A673 (cell line): ENCODE measurements around the gene GCNT4. TPM values are rescaled to one million over a fixed set of nuclear protein-coding genes. Genes with fewer than 3 reads are reported as not detected.

Experiments
- BruUV-seq: library from RNA; stranded (reverse); fragments of 400-500 nt; replicated peaks from 2 replicates; lab custom pipeline; 2021; lab: Mats Ljungman, UMichigan
- CTCF ChIA-PET: fragments of 300-600 bp; sonication (Branson Sonifier 250); formaldehyde crosslinking; loops from one replicate; lab custom pipeline; 2022; ENCODE audit warnings: antibody characterized with exemption; lab: Charles Lee
- POLR2A ChIA-PET: fragments of 300-600 bp; sonication (Branson Sonifier 250); formaldehyde crosslinking; loops from one replicate; lab custom pipeline; 2022; ENCODE audit warnings: antibody characterized with exemption; ENCODE audit not compliant: low non-redundant PET; lab: Charles Lee
- DNase-seq: peaks from one replicate; pipeline ENCODE4 v3.0.0-alpha.2; 2015; ENCODE audit warnings: low spot score
- H3K27ac ChIP-seq: fragments of 200-600 bp; sonication (generic); 2 replicates; pipeline ENCODE4 v1.5.1; 2016; ENCODE audit warnings: mixed run types, low read depth, mild to moderate bottlenecking, mixed read lengths, antibody characterized with exemption, low read length; ENCODE audit not compliant: poor library complexity, severe bottlenecking
- H3K27me3 ChIP-seq: fragments of 200-600 bp; sonication (generic); replicated peaks from 2 replicates; pipeline ENCODE4 v1.6.1; 2017; ENCODE audit warnings: mixed run types, low read depth, mild to moderate bottlenecking, mixed read lengths, antibody characterized with exemption, low read length; ENCODE audit not compliant: insufficient read depth, poor library complexity
- H3K36me3 ChIP-seq: fragments of 200-600 bp; sonication (generic); 2 replicates; pipeline ENCODE4 v1.6.1; 2016; ENCODE audit warnings: mixed run types, mild to moderate bottlenecking, mixed read lengths, antibody characterized with exemption, low read length; ENCODE audit not compliant: insufficient read depth, poor library complexity, severe bottlenecking
- H3K4me1 ChIP-seq: fragments of 200-600 bp; sonication (generic); 2 replicates; pipeline ENCODE4 v1.6.1; 2017; ENCODE audit warnings: mixed run types, mild to moderate bottlenecking, mixed read lengths, antibody characterized with exemption, low read length; ENCODE audit not compliant: insufficient read depth, poor library complexity, severe bottlenecking
- H3K4me3 ChIP-seq: fragments of 200-600 bp; sonication (generic); 2 replicates; pipeline ENCODE4 v1.5.1; 2016; ENCODE audit warnings: low read depth, mixed run types, mild to moderate bottlenecking, mixed read lengths, low read length; ENCODE audit not compliant: poor library complexity, severe bottlenecking
- H3K9me3 ChIP-seq: fragments of 200-600 bp; sonication (generic); 2 replicates; pipeline ENCODE4 v1.6.1; 2016; ENCODE audit warnings: mixed run types, low read depth, mild to moderate bottlenecking, mixed read lengths, antibody characterized with exemption, low read length; ENCODE audit not compliant: poor library complexity, severe bottlenecking
- CTCF ChIP-seq: fragments of 300-800, 200-600 bp; sonication (generic); conservative IDR thresholded peaks from 2 replicates; pipeline ENCODE4 v1.5.1; 2017; ENCODE audit warnings: low read depth, mild to moderate bottlenecking, antibody characterized with exemption, low read length, moderate library complexity, mixed read lengths
- EZH2 ChIP-seq: fragments of 200-600 bp; sonication (generic); IDR thresholded peaks from 2 replicates; pipeline ENCODE4 v1.6.1; 2017; ENCODE audit warnings: borderline replicate concordance, low read depth, mild to moderate bottlenecking, mixed read lengths, antibody characterized with exemption, low read length; ENCODE audit not compliant: poor library complexity, severe bottlenecking
- intact Hi-C: fragments of 100-400 bp; cut with micrococcal nuclease; formaldehyde crosslinking; loops from one replicate; pipeline ENCODE4 v1.10.0; 2022; ENCODE audit not compliant: unreplicated experiment
- total RNA-seq: library from RNA; stranded (reverse); gene quantifications from 2 replicates; pipeline ENCODE4 v1.2.3, GENCODE V29; 2021

Gene GCNT4
- total RNA-seq, 1 experiment from 2014 or later = 2.5 TPM

- ChIA-PET CTCF (no interaction called here), POLR2A (no interaction called here)
- no peaks in the 10 kb centered on the region for H3K36me3 ChIP-seq
- TF ChIP-seq CTCF (no peak), EZH2 (no peak)
- intact Hi-C loops = no loop called here
- BruUV-seq = no TSS peak
- H3K4me1 ChIP-seq = peaks cover 3% of the 10 kb centered on the region
- H3K9me3 ChIP-seq = peaks cover under 1% of the 10 kb centered on the region
- DNase-seq = no peak
- H3K27ac ChIP-seq = no peak overlapping the region
- peaks cover 3% of the 10 kb centered on the region for H3K27me3 ChIP-seq
- no peak overlapping the region for H3K4me3 ChIP-seq
Observed at GRCh38 chr5:75010838-75011237, 41.5 kb downstream of the GCNT4 start.

- peaks cover 3% of the 10 kb centered on the region for H3K27me3 ChIP-seq
- peaks cover 3% of the 10 kb centered on the region for H3K4me1 ChIP-seq
- no peak for DNase-seq
- intact Hi-C loops = no loop called here
- H3K4me3 ChIP-seq = no peak overlapping the region
- ChIA-PET POLR2A (no interaction called here), CTCF (no interaction called here)
- H3K36me3 ChIP-seq = no peaks in the 10 kb centered on the region
- H3K9me3 ChIP-seq = peaks cover 4% of the 10 kb centered on the region
- H3K27ac ChIP-seq = no peak overlapping the region
- no TSS peak for BruUV-seq
- TF ChIP-seq CTCF = no peak
- TF ChIP-seq EZH2 = no peak
Observed at GRCh38 chr5:75009556-75010345, 42.6 kb downstream of the GCNT4 start.

- intact Hi-C loops = no loop called here
- peaks cover 4% of the 10 kb centered on the region for H3K9me3 ChIP-seq
- CTCF ChIA-PET = no interaction called here
- H3K4me1 ChIP-seq = peaks cover 3% of the 10 kb centered on the region
- H3K4me3 ChIP-seq = no peak overlapping the region
- H3K36me3 ChIP-seq = no peaks in the 10 kb centered on the region
- TF ChIP-seq CTCF = no peak
- TF ChIP-seq EZH2 = no peak
- peaks cover 3% of the 10 kb centered on the region for H3K27me3 ChIP-seq
- POLR2A ChIA-PET = no interaction called here
- DNase-seq = peak; percentile 40
- no peak overlapping the region for H3K27ac ChIP-seq
- no TSS peak for BruUV-seq
Observed at GRCh38 chr5:75006865-75007822, 45.2 kb downstream of the GCNT4 start.
